Measurements from ENCODE around the gene SH3RF1. TPM values are rescaled to one million over a fixed set of nuclear protein-coding genes. Genes with fewer than 3 reads are reported as not detected.

SH3RF1 gene
- total RNA-seq, 1 donor from 2014 or later: 0.27 TPM

DNA sequence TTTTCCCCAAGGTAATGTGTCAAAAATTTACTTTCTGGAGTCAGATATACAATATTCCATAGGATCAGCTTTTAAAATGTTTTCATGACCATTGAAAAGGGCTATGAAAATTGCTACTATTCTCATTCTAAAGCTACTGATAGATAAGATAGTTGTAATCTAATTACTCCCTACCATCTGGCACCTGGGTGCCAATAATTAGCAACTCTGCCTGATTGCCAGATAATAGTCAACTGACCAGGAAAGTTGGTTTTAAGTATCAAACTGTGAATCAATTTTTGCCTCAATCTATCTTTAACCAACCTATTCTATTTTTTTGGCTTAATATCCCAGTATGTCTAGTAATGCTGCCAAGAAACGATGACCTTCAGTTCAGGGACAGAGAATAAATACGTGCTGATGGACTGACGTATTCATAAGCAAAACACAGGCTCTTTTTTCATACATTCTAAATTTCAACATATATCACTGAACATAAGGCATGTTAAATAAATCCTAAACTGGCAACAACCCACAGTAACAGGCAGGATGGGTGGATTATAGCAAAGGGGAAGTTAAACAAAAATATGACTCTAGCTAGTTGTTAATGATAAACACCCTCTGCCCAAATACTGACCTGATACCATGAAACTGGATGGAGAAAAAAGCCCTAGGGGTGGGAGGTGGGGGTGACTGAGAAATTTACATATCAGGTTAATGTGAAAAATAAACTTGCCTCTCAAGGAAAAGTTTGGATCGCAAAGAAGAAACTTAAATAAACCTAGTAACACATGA is 18.2 kb downstream of the SH3RF1 start:
- intact Hi-C loops (cut with micrococcal nuclease): no loop called here

DNA sequence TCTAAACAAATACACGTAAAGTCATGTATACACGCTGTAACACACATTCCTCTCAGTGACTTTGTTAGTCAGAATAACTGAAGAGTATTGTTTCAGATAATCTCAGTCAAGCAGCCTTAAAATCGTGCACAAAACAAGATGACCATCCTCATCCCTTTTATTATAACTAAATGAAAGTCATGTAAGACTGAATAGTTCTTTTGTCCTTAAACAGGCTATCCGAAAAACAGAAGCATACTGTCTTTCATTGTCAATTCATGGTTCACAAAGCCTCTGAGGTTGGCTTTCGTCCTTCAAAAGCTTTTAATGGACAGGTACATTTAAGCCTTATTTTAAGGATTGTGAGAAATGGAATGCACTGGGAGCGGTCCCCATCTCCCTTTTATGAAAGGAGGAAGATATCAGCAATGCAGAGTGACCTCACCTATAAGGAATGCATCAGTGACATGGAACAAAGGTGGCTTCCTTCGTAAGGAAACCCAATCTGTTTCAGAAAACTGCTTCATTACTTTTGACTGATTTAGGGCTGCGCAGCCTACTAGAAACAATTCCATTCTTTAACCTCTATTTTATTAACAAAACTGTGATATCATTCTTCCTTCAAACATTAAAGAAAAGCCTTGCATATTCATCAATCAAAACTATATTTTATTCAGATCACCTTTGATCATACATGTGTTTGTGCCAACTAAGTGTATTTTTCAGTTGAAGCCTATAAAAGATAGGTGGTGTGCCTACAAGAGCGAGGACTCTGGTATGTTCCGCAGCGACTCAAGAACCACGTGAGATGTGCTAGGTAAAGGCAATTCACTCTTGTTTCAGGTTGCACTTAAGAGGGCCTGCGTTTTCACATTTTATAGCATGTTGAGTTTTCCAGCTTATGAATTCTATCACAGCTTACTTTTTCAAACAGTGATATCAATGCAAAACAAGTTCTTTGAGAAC is 19.2 kb downstream of the SH3RF1 start:
- intact Hi-C loops (cut with micrococcal nuclease): no loop called here

DNA sequence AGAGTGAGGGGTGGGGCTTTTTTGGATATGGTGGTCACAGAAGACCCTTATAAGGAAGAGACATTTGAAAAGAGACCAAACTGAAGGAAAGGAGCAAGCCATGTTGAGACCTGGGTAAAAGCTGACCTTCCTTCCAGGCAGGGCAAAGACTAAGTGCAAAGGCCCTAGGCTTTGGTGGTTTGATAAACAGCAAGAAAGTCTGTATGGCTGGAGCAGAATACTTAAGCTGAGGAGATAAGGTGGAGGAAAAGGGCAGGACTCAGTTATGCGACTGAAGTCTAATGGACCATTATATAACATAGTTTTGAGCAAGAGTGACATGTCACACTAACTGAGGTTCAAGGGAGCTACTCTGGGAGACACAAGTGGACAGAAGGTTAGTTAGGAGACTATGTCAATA is 20.0 kb downstream of the SH3RF1 start:
- intact Hi-C loops (cut with micrococcal nuclease): no loop called here

DNA sequence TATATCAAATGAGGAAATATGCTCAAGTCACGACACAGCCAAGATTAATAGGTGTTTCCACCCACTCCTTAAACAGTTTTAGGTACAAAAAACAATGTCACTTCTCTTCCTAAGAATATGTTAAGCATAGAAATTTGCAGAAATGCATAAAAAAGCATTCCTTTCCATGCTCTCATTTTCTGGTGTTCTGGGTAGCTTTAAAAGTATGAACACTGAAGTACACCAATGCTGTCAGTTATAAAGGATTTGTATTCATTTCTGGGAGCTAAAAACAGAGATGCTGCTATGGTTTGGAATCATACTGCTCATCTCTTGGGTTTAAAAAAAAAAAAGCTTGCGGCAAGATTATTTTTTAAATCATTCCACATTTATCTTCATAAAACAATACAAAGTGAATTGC is 20.8 kb downstream of the SH3RF1 start:
- intact Hi-C loops (cut with micrococcal nuclease): no loop called here

DNA sequence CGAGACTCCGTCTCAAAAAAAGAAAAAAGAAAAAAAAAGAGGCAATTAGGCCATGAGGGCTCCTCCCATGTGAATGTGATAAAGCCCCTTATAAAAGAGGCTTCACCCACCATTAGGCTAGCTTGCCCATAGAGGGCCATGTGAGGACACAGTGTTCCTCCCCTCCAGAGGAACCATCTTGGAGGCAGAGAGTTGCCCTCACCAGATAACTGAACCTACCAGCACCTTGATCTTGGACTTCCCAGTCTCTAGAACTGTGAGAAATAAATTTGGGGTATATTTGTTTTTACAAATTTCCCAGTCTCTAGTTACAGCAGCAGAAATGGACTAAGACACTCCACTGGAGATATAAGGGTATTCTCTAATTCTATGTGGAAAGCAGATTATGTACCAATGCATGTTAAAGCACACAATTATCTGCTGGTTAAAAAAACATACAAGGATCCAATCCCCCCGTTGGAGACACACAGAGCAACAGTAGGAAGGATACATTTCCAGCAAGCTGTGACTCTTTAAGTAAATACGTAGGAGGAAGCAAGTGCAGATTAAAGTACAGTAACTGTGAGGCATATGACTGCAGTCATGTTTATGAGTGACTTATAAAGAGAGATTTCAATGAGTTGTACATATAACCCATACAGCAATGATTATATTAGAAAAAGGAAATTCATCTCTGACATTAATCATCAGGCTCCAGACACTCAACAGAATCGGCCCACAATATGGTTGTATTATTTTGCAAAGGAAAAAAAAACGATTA is 21.4 kb downstream of the SH3RF1 start:
- intact Hi-C loops (cut with micrococcal nuclease): no loop called here

DNA sequence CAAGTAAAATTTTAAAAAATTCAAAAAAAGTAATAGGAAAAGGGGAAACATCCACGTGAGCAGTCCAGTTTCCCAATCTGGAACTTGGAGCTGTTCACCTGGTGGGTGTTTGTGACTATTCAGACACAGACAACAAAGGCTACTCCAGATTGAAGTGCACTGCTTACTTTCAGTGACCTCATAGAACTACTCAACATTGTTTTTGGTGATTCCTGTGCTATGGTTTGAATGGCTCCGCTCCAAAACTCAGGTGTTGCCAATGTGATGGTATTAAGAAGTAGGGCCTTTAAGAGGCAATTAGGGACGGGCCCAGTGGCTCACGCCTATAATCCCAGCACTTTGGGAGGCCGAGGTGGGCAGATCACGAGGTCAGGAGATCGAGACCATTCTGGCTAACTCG is 22.1 kb downstream of the SH3RF1 start:
- intact Hi-C loops (cut with micrococcal nuclease): no loop called here

DNA sequence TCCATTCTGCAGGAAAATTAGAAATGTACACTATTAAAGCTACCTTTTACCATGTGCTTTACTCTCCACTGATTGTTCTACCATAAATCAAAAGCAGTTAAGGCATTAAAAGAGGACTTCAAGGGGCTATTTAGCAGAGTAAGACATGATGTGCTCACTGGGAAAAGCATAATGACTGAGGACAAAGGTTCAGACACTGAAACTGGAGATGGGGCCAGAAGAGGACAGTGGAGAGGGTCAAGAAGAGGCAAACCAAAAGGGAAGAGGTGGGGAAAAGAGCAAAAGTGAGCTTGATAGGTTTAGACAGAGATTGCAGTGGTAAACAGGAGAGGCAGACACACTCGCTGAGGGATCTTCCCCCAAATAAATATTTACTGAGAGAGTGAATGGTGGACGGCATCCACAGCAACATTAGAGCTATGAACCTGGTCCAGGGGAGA is 23.8 kb downstream of the SH3RF1 start:
- intact Hi-C loops (cut with micrococcal nuclease): no loop called here

DNA sequence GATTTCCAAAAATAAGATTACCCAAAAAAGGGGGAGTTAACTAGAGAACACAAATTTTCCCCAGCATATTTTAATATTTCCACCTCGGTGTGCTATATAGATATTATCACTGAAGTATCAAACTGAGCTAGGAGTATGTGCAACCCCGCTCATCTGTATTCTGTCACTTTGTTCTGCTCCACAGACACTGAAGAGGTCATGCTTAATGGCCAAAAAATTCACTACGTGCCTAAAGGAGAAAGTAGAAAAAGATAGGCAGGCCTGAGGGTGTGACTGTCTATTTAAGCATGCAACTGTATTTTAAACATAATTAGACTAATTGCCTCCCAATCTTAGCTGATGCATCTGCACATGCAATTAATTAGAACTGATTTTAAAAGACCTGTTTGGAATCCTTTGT is 24.5 kb downstream of the SH3RF1 start:
- intact Hi-C loops (cut with micrococcal nuclease): no loop called here

DNA sequence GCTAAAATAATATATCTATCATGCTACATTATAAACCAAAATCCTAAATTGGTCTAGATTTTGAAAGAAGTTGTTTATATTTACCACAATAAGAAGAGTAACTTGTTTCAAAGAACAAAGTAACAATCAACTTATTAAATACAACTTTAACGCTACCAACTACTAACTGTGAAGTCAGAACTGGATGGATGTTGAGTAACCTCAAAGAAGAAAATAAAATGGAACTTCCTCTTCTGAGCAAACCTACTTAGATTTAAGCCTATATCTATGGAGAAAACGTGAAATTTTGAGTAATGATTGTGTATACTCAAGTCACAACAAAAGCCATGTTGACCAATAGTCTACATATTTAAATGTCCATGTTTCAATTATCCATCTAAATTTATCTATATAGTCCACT is 25.7 kb downstream of the SH3RF1 start:
- intact Hi-C loops (cut with micrococcal nuclease): no loop called here

DNA sequence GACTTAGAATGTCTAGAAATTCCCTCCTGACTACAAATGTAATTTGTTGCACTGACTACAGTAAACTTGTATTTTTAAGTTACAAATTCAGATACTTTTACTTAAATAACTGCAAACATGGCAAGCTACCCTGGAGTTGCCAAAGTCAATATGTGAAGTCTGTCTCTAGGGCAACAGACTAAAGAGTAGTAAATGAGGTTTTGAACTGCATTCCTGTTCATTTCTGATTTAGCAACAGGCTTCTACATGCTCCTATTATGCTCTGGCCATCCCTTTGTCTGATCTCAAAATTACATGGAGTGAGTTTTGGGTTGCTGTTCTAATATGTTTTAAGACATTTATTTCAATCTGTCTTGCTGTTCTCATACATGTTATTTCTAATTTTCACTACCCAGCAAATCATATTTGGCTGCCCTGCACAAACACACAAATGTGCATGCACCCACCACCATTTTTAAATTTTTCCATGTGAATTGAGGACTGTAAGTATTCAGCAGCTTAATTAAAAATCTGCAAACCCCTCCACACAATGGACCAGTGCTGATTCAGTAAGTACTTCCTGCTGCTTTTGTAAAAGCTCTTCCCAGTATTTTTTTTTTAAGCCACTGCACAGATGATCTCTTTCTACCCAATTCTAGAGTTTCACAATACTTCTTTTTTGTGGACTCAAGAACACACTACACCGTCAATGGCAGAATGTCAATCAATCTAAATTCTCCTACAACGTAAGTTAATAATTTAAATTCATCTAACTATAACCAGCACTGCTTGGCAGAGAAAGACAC is 26.7 kb downstream of the SH3RF1 start:
- intact Hi-C loops (cut with micrococcal nuclease): no loop called here

DNA sequence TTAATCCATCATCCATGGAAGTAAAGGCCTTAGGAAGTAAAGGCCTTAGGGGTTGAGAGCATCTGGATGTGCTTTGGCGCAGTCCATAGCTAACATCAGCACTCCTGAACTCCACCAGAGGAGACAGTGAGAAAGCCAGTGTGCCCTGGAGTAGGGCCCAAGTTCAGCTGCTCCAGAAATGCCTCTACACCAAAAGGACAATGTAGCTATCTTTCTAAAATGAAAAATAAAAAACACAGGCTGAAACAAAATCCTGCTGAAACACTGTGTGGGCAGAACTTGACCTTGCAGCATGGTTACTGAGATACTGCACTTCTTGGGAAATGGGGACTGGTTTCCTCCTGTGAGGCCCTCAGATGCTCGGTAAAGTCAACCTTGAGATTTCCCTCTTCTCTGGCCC is 29.3 kb downstream of the SH3RF1 start:
- intact Hi-C loops (cut with micrococcal nuclease): no loop called here

DNA sequence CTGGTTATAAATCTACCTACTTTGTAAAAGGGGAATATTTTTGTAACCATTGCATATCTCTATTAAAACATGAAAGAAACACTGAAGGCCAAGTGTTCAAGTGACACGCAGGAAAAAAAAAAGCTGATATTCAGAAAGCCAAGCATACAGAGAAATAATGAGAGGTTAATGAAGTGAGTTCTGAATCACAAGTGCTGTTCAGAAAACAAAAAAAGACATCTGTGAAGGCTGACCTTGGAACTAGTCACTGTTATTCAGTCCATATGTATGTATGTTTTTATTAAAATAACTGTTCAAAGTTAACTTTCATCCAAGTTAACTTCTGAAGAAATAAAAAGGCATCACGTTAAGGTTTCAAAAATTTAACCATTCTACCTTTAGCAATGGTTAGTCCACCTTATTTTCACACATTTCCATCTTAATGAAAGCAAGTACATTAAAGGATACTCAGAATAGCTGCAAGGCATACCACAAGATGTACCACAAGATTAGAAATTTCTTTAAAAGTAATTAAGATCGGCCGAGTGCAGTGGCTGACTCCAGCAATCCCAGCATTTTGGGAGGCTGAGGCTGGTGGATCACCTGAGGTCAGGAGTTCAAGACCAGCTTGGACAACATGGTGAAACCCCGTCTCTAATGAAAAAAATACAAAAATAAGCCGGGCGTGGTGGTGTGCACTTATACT is 31.4 kb downstream of the SH3RF1 start:
- intact Hi-C loops (cut with micrococcal nuclease): no loop called here

DNA sequence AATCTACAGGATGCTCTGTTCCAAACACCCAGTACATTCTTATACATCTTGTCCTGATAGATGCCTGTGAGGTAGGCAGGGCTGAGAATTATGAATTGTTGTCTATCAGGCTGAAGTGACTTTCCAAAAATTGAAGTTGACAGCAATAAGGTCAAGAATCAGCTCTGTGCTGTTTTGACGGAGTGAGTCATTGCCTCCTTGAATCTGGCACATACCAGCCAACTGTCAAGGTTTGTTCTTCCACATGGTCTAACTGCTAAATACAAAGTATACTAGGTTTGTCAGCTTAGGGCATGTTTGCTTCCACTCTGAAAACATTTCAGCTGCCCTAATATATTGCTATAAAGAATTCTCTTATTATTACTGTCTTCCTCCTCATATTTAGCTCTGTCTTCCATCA is 32.3 kb downstream of the SH3RF1 start:
- intact Hi-C loops (cut with micrococcal nuclease): no loop called here

DNA sequence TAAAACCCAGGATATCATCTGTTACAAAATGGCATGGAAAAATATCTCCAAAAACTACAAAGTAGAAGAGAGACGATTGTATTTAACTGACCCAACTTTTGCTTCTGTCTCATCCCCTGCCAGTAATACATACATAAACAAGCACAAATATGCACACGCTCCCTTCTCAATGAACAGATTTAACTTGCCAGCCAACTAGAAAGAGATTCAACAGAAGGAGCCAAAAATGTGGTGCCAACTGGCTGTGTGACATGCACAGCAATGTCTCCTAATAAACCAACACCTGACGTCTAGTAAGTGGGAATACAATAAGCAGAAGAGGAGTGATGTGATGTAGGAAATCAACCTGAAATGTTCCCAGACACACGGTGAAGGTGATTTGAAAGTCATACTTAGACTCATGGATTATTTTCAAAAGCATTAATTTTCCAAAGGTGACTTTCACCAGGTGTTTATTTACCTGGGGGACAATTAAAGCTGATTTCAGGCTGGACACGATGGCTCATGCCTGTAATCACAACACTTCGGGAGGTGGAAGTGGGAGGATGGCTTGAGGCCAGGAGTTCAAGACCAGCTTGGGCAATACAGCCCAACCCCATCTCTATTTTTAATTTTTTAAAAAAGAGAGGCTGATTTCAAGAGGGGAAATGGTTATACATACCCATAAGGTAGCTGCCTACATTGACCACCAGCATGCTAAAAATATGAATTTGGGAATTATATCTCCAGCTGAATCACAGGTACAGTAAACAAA is 33.7 kb downstream of the SH3RF1 start:
- intact Hi-C loops (cut with micrococcal nuclease): no loop called here

DNA sequence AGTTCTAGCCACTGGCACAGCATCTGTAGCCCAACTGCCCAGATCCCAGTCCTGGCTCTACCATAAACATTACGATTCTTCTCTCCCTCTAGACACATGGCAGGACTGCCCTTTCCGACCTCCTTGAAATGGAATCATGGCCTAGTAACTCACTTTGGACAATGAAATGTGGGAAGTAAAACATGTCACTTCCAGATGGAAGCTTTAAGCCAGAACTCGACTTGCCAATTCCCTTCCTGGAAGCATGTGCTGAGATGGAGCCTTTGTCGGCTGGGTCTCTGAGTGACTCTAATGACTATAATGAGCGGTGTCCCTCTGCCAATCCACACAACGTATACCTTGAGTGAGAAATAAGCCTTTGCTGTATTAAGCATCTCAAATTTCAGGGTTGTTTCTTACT is 34.7 kb downstream of the SH3RF1 start:
- intact Hi-C loops (cut with micrococcal nuclease): no loop called here

DNA sequence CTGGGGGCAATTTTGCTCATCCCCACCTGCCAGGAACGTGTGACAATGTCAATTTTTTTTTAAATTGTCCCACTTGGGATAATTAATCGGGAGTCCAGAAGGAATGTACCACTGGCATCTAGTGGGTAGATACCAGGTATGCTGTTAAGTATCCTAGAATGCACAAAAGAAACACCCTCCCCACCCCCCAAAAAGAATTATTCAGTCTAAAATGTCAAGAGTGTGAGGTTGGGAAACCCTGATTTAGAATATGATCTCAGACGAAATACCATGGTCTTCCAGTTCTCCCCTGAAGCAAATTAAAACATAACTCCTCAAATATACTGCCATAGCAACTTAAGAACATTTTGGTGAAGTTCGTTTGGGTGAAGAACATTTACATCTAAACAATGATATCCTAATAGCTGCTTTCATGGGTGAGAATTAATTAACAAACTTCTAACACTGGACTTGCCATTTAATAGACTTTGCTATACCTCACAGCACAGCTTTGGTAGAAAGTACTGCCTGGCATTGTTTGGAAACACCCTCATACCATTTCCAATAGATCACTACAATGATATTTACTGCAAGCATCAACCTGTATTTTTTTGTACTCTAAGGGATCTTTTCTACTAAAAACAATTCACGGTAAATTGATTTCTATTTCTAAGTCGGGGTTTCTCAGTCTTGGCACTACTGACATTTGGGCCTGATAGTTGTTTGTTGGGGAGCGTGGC is 36.5 kb downstream of the SH3RF1 start:
- intact Hi-C loops (cut with micrococcal nuclease): no loop called here

DNA sequence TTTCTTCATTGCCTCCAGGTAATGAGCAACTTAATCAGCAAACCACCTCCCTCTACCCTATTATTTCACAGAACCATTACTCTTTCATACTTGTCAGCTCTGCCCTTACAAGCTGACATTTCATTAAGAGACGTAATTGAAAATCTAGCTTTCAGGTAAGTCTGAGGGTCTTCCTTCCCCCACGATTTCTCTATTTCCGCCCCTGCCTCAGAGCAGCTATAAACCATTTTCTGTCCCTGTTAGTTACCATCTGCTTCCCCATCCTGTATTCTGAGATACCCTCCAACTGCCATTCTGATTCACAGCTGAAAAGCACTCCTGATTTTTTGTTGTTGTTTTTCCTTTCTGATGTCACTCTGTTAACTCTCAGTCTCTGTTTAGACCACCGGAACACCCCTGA is 37.1 kb downstream of the SH3RF1 start:
- intact Hi-C loops (cut with micrococcal nuclease): no loop called here

DNA sequence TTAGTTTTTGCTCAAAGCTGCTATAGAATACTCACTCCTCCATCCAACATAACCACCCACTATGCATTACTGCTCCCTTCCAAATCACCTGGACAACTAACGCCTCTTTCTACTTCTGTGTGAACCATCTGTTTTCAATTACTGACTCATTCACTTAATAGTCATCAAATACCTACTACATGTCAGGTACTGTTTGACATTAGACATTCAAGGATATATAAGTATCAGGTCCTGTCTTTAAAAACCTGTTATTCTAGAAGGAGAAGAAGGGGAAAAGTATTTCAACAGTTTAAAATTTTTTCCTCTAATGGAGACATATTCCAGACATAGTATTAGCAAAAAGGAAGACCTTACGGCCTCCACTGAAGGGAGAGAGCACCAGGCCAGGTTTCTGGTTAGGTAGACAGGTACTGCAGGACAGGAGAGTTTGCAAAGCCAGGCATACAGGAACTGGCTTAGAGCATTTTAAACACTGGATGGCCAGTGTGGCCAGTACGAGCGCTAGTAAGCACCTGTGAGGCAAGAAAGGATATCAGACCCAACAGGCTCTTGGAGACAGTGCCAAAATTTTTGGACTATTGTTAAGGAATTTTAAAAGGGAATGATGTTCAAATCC is 39.0 kb downstream of the SH3RF1 start:
- intact Hi-C loops (cut with micrococcal nuclease): no loop called here

All from T-helper 1 cell treated with Interleukin-12 subunit alpha and Interleukin-12 subunit beta and Interleukin-4 antibody, amounts not matched to agents 30 ng/mL and 1 ng/mL, for 36 hours (primary cell).